ENCODE measurements around the gene SEPTIN3.
A peak's percentile ranks its signal among the peaks of the same experiment; 100 is the strongest.
"Not testable (repeated sequence)": the region's sequence is repeated elsewhere in the genome, so short reads cannot be mapped to it uniquely, and the experiment has no call there.

The SEPTIN3 gene

GRCh38 chr22:41946629-41947423, 22.4 kb upstream of the SEPTIN3 start, which contains the start of gene CENPM:
Gene CENPM (minus strand): TSS chr22:41947152. CDS start chr22:41947076, 76 bp downstream.
- peak; percentile 89 to 97 for DNase-seq (ENCODE audit: low read depth in 1 of 2, low spot score in 1 of 2)
- no peaks in the 10 kb centered on the region for H3K27me3 ChIP-seq (ENCODE audit: insufficient read depth, poor library complexity, severe bottlenecking)
- H3K27ac ChIP-seq (replicated peaks), result peak within 1 kb of the TSS; percentile 89
- TF ChIP-seq REST (IDR thresholded peaks at IDR 0.05; ENCODE audit: insufficient replicate concordance, low read depth), result no peak
- no peak for TF ChIP-seq CTCF (IDR thresholded peaks at IDR 0.05; ENCODE audit: insufficient read depth, low read length)
- TF ChIP-seq POLR2AphosphoS5 (IDR thresholded peaks at IDR 0.05; ENCODE audit: low read depth), result peak; percentile 48; the same call in 1 of the 2 replicates
- TF ChIP-seq SPI1 (IDR thresholded peaks at IDR 0.05; ENCODE audit: borderline replicate concordance, low read depth), result no peak
- no peak for TF ChIP-seq GABPA (IDR thresholded peaks at IDR 0.05; ENCODE audit: low read depth)
- H3K4me3 ChIP-seq (replicated peaks; ENCODE audit: insufficient read depth, low read length), result peak within 1 kb of the TSS; percentile 72

- Histone ChIP-seq H3K27me3 (ENCODE audit: insufficient read depth, poor library complexity, severe bottlenecking) (no peaks in the 10 kb centered on the region), H3K27ac (replicated peaks) (peak overlapping the region; percentile 89), H3K4me3 (replicated peaks; ENCODE audit: insufficient read depth, low read length) (peak overlapping the region; percentile 72)
- TF ChIP-seq GABPA (IDR thresholded peaks at IDR 0.05; ENCODE audit: low read depth) (no peak), POLR2AphosphoS5 (IDR thresholded peaks at IDR 0.05; ENCODE audit: low read depth) (no peak), REST (IDR thresholded peaks at IDR 0.05; ENCODE audit: insufficient replicate concordance, low read depth) (no peak), CTCF (IDR thresholded peaks at IDR 0.05; ENCODE audit: insufficient read depth, low read length) (no peak), SPI1 (IDR thresholded peaks at IDR 0.05; ENCODE audit: borderline replicate concordance, low read depth) (no peak)
- no peak for DNase-seq (ENCODE audit: low read depth in 1 of 2, low spot score in 1 of 2)
Observed at GRCh38 chr22:41947424-41948080, 21.7 kb upstream of the SEPTIN3 start.

- no peak overlapping the region for H3K27ac ChIP-seq (replicated peaks)
- no peaks in the 10 kb centered on the region for H3K27me3 ChIP-seq (ENCODE audit: insufficient read depth, poor library complexity, severe bottlenecking)
- DNase-seq (ENCODE audit: low read depth in 1 of 2, low spot score in 1 of 2), result no peak
- no peak overlapping the region for H3K4me3 ChIP-seq (replicated peaks; ENCODE audit: insufficient read depth, low read length)
- TF ChIP-seq CTCF (IDR thresholded peaks at IDR 0.05; ENCODE audit: insufficient read depth, low read length) (no peak), GABPA (IDR thresholded peaks at IDR 0.05; ENCODE audit: low read depth) (no peak), POLR2AphosphoS5 (IDR thresholded peaks at IDR 0.05; ENCODE audit: low read depth) (no peak), SPI1 (IDR thresholded peaks at IDR 0.05; ENCODE audit: borderline replicate concordance, low read depth) (no peak), REST (IDR thresholded peaks at IDR 0.05; ENCODE audit: insufficient replicate concordance, low read depth) (no peak)
Observed at GRCh38 chr22:41948142-41948541, 21.1 kb upstream of the SEPTIN3 start.

GRCh38 chr22:41948928-41949296, 20.3 kb upstream of the SEPTIN3 start:
- DNase-seq (ENCODE audit: low read depth in 1 of 2, low spot score in 1 of 2), result not testable (repeated sequence)

More at GRCh38 chr22:41948928-41949296, 20.3 kb upstream of the SEPTIN3 start:
- H3K4me3 ChIP-seq (replicated peaks; ENCODE audit: insufficient read depth, low read length); H3K27ac ChIP-seq (replicated peaks); H3K27me3 ChIP-seq (ENCODE audit: insufficient read depth, poor library complexity, severe bottlenecking): not testable (repeated sequence)

Data from HL-60 (cell line).